Endothelial cell of umbilical vein (primary cell): ENCODE data around the gene HOXB6. TPM values are rescaled to one million over a fixed set of nuclear protein-coding genes. Genes with fewer than 3 reads are reported as not detected.

ENCODE experiments used
- BruUV-seq: library from RNA; stranded (reverse); fragments of 400-500 nt; replicated peaks from 2 replicates; lab custom pipeline; 2021; lab: Mats Ljungman, UMichigan
- CTCF ChIA-PET: fragments of 300-600, 350-600 bp; sonication (Branson Sonifier 250); formaldehyde crosslinking; loops from one replicate; lab custom pipeline; 2021; ENCODE audit warnings: antibody characterized with exemption, inconsistent platforms; lab: Charles Lee
- POLR2A ChIA-PET: fragments of 300-600, 350-600 bp; sonication (Branson Sonifier 250); formaldehyde crosslinking; loops from one replicate; lab custom pipeline; 2021; ENCODE audit warnings: antibody characterized with exemption, inconsistent platforms; lab: Charles Lee
- DNase-seq: peaks from one replicate; pipeline ENCODE4 v3.0.0-alpha.2; 2011; ENCODE audit warnings: low read depth, low spot score
- FAIRE-seq: peaks from 2 replicates; lab custom pipeline; 2011; peaks lifted over from hg19 to GRCh38; lab: Jason Lieb, UNC
- H2AFZ ChIP-seq: 2 replicates; pipeline ENCODE4 v1.6.0; 2012; ENCODE audit warnings: low read depth, low read length, control low read depth, inconsistent platforms
- H3K27ac ChIP-seq: 2 replicates; pipeline ENCODE4 v1.5.1; 2011; ENCODE audit warnings: low read depth, mild to moderate bottlenecking, control low read depth, low read length, moderate library complexity; ENCODE audit not compliant: insufficient read depth
- H3K27me3 ChIP-seq, 2 experiments: 2 replicates each; pipeline versions ENCODE4 v1.6.0 to v1.6.1; 2011; ENCODE audit warnings: low read length in 2 of 2, mixed read lengths in 1 of 2; ENCODE audit not compliant: control insufficient read depth in 2 of 2, insufficient read depth in 2 of 2
- H3K36me3 ChIP-seq, 2 experiments: 2 replicates in 1 of 2; 3 replicates in 1 of 2; pipeline ENCODE4 v1.5.1; 2011; ENCODE audit warnings: low read length in 2 of 2, mild to moderate bottlenecking in 1 of 2, moderate library complexity in 1 of 2; ENCODE audit not compliant: control insufficient read depth in 2 of 2, insufficient read depth in 2 of 2; ENCODE audit errors: extremely low read depth in 1 of 2
- H3K4me1 ChIP-seq: 3 replicates; pipeline ENCODE4 v1.5.1; 2011; ENCODE audit warnings: mild to moderate bottlenecking, low read length; ENCODE audit not compliant: control insufficient read depth, insufficient read depth; ENCODE audit errors: extremely low read depth
- H3K4me2 ChIP-seq: 2 replicates; pipeline ENCODE4 v1.6.1; 2011; ENCODE audit warnings: low read length, control low read depth, mixed read lengths; ENCODE audit not compliant: insufficient read depth
- H3K4me3 ChIP-seq, 3 experiments: fragments of 200-600 bp in 1 of 3; sonication (generic), shearing (Covaris generic) in 1 of 3; replicated peaks in 1 of 3; 2 replicates each; pipeline ENCODE4 v1.5.1; 2011 to 2016; ENCODE audit warnings: control low read depth in 3 of 3, low read length in 3 of 3, mild to moderate bottlenecking in 2 of 3, inconsistent platforms in 1 of 3, low read depth in 1 of 3, moderate library complexity in 1 of 3; ENCODE audit not compliant: insufficient read depth in 1 of 3
- H3K79me2 ChIP-seq: 2 replicates; pipeline ENCODE4 v1.6.0; 2012; ENCODE audit warnings: low read length, inconsistent platforms; ENCODE audit not compliant: control insufficient read depth, insufficient read depth
- H3K9ac ChIP-seq: replicated peaks from 2 replicates; pipeline ENCODE3; 2011; ENCODE audit warnings: low read length, control low read depth; ENCODE audit not compliant: insufficient read depth; ENCODE audit errors: extremely low read depth
- H3K9me1 ChIP-seq: replicated peaks from 3 replicates; pipeline ENCODE4 v1.6.0; 2011; ENCODE audit warnings: mild to moderate bottlenecking, low read length; ENCODE audit not compliant: control insufficient read depth, insufficient read depth; ENCODE audit errors: extremely low read depth
- H3K9me3 ChIP-seq: replicated peaks from 2 replicates; pipeline ENCODE4 v1.5.1; 2012; ENCODE audit warnings: low read length, inconsistent platforms; ENCODE audit not compliant: control insufficient read depth, insufficient read depth
- H4K20me1 ChIP-seq: replicated peaks from 2 replicates; pipeline ENCODE3; 2011; ENCODE audit warnings: mild to moderate bottlenecking, low read length; ENCODE audit not compliant: control insufficient read depth, insufficient read depth; ENCODE audit errors: extremely low read depth
- EZH2 ChIP-seq: IDR thresholded peaks from 2 replicates; pipeline ENCODE4 v1.6.1; 2012; ENCODE audit warnings: borderline replicate concordance, low read depth, mild to moderate bottlenecking, moderate library complexity, low read length, inconsistent platforms; ENCODE audit not compliant: severe bottlenecking
- FOS ChIP-seq: IDR thresholded peaks from 2 replicates; pipeline ENCODE4 v1.6.1; 2011; ENCODE audit warnings: mild to moderate bottlenecking, low read length, moderate library complexity, borderline replicate concordance; ENCODE audit not compliant: insufficient read depth
- GATA2 ChIP-seq: IDR thresholded peaks from 2 replicates; pipeline ENCODE4 v1.7.0; 2011; ENCODE audit warnings: low read depth, mild to moderate bottlenecking, moderate library complexity, mixed read lengths, low read length; ENCODE audit not compliant: insufficient read length, insufficient read depth
- JUN ChIP-seq: IDR thresholded peaks from 2 replicates; pipeline ENCODE4 v1.6.1; 2011; ENCODE audit warnings: borderline replicate concordance, low read depth; ENCODE audit not compliant: insufficient read length, insufficient read depth
- MYC ChIP-seq: IDR thresholded peaks from one replicate; pipeline ENCODE4 v1.6.1; 2011; ENCODE audit warnings: mild to moderate bottlenecking, low read depth, low read length
- POLR2A ChIP-seq: IDR thresholded peaks from 2 replicates; pipeline ENCODE4 v1.6.1; 2012; ENCODE audit warnings: low read depth, mild to moderate bottlenecking, control low read depth, low read length
- POLR2AphosphoS5 ChIP-seq: IDR thresholded peaks from 2 replicates; pipeline ENCODE4 v1.6.1; 2012; ENCODE audit warnings: low read depth, mild to moderate bottlenecking, control low read depth, low read length, moderate library complexity; ENCODE audit not compliant: insufficient read depth
- dilution Hi-C: fragments of 300-500 bp; cut with MboI; formaldehyde crosslinking; loops from one replicate; pipeline ENCODE4 v1.15.0; 2019; ENCODE audit warnings: low sequenced_read_pairs; ENCODE audit not compliant: extremely low pct_ligation_motif_present
- intact Hi-C: fragments of 100-400 bp; cut with micrococcal nuclease; formaldehyde crosslinking; loops from one replicate; pipeline ENCODE4 v1.10.0; 2022
- polyA plus RNA-seq, 4 experiments: library from polyadenylated mRNA; depleted of rRNA in 3 of 4; stranded (reverse) in 3 of 4; unstranded in 1 of 4; fragments of >200 nt; gene quantifications; 2 replicates each; pipeline versions ENCODE4 v1.2.1 to v1.2.3, GENCODE V29; 2011 to 2012; ENCODE audit warnings: missing spikeins in 1 of 4
- total RNA-seq: library from RNA; stranded (reverse); gene quantifications from 2 replicates; pipeline ENCODE4 v1.2.3, GENCODE V29; 2021
- TF ChIP-seq, protein P1 (sequence below), 2 donors: IDR thresholded peaks; 1 replicate in 1 of 2; 2 replicates in 1 of 2; pipeline ENCODE4 v1.5.1; 2011; ENCODE audit warnings: low read length in 2 of 2, mild to moderate bottlenecking in 2 of 2, moderate library complexity in 2 of 2, control low read depth in 1 of 2, inconsistent platforms in 1 of 2, low read depth in 1 of 2; ENCODE audit not compliant: insufficient read depth in 1 of 2; ENCODE audit errors: extremely low read depth in 1 of 2
- TF ChIP-seq, protein P2 (sequence below): IDR thresholded peaks from 2 replicates; pipeline ENCODE4 v1.6.1; 2011; ENCODE audit not compliant: insufficient read depth, insufficient read length

Gene HOXB6
- total and polyA plus RNA-seq, 2 donors (not counting 3 experiments of a cell fraction or from before 2014, with no cell fraction given): 8.8 to 24.0 TPM

DNA sequence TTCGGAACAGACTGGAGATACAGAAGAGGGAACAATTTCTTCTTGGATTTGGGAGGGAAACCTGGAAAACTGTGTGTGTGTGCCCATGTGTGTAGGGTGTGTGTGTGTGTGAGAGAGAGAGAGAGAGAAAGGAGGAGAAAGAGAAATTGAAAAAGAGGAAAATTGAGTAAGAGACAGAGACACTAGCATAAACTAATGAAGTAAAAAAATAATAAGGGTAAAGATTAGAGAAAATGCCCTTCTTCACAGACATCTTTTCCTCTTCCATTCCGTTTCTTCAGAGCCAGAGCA lies 46.0 kb downstream of the HOXB6 start:
- Histone ChIP-seq H3K4me3 (no peak overlapping the region), H2AFZ (no peak overlapping the region), H3K9me1 (no peaks in the 10 kb centered on the region), H3K9me3 (no peaks in the 10 kb centered on the region), H3K4me2 (no peak overlapping the region), H3K27ac (no peak overlapping the region), H3K79me2 (peaks cover 69% of the 10 kb centered on the region), H4K20me1 (no peaks in the 10 kb centered on the region), H3K36me3 (peaks cover 0 to 5% of the 10 kb centered on the region in 2 experiments), H3K4me1 (peaks cover 34% of the 10 kb centered on the region), H3K9ac (no peak overlapping the region), H3K27me3 (no peaks in the 10 kb centered on the region)
- dilution Hi-C loops (no loop called here), intact Hi-C loops (no loop called here)
- ChIA-PET CTCF (interaction anchor here (1.2 kb wide), 1 partner anchor 11 kb away, joined by 4 read pairs; no protein-coding TSS in a partner anchor), POLR2A (no interaction called here)
- DNase-seq: no peak
- TF ChIP-seq, protein P1, sequence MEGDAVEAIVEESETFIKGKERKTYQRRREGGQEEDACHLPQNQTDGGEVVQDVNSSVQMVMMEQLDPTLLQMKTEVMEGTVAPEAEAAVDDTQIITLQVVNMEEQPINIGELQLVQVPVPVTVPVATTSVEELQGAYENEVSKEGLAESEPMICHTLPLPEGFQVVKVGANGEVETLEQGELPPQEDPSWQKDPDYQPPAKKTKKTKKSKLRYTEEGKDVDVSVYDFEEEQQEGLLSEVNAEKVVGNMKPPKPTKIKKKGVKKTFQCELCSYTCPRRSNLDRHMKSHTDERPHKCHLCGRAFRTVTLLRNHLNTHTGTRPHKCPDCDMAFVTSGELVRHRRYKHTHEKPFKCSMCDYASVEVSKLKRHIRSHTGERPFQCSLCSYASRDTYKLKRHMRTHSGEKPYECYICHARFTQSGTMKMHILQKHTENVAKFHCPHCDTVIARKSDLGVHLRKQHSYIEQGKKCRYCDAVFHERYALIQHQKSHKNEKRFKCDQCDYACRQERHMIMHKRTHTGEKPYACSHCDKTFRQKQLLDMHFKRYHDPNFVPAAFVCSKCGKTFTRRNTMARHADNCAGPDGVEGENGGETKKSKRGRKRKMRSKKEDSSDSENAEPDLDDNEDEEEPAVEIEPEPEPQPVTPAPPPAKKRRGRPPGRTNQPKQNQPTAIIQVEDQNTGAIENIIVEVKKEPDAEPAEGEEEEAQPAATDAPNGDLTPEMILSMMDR (IDR thresholded peaks at IDR 0.05; ENCODE audit: extremely low read depth in 1 of 2, insufficient read depth in 1 of 2, low read depth in 1 of 2, low read length in 2 of 2): no peak
- TF ChIP-seq, protein P2, sequence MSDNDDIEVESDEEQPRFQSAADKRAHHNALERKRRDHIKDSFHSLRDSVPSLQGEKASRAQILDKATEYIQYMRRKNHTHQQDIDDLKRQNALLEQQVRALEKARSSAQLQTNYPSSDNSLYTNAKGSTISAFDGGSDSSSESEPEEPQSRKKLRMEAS: no peak
- TF ChIP-seq EZH2: no peak
- TF ChIP-seq GATA2: no peak
- no peak for TF ChIP-seq MYC
- TF ChIP-seq POLR2A: no peak
- TF ChIP-seq JUN: no peak
- no peak for TF ChIP-seq FOS
- no peak for TF ChIP-seq POLR2AphosphoS5
- no TSS peak for BruUV-seq
- FAIRE-seq: no peak
